ENCODE results near the gene MAMDC2. TPM values are rescaled to one million over a fixed set of nuclear protein-coding genes. Genes with fewer than 3 reads are reported as not detected.

MAMDC2 gene
- total RNA-seq, 1 experiment from 2014 or later, result 4.6 TPM

DNA sequence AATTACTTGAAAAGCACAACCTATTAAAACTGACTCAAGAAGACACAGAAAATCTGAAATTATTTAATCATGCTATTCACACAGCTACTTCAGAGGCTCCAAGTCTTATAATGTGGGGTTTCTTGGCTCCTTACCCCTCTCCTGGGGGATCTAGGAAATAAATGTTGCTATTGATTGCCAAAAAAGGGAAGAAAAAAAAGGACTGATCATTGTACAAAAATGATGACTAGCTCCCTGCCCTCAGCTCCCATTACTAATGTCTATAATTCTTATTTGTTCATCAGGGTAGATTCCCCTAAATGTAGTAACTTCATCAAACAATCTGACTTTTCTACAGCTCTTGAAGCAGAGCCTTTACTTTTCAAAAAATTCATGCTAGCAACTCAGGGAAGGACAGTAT lies 211.8 kb downstream of the MAMDC2 start:
- Mint-ChIP-seq H3K4me1 (peaks cover 19 to 20% of the 10 kb centered on the region in 2 experiments), H3K36me3 (ENCODE audit: insufficient read depth in 1 of 3, low read depth in 3 of 3) (peaks cover 0 to 6% (median 2%) of the 10 kb centered on the region in 3 experiments; a peak in 5 of 7 replicates), H3K27ac (no peak overlapping the region), H3K9me3 (no peaks in the 10 kb centered on the region), H3K27me3 (ENCODE audit: low read depth) (peaks cover 2% of the 10 kb centered on the region; the same call in 1 of the 2 replicates), H3K4me3 (no peak overlapping the region)
- no peak overlapping the region for H2BK20ac ChIP-seq (ENCODE audit: low read depth, low read length, poor library complexity, severe bottlenecking)
- H2BK120ac ChIP-seq (ENCODE audit: low read depth, low read length, poor library complexity, severe bottlenecking), result no peak overlapping the region
- no peak overlapping the region for H4K91ac ChIP-seq (ENCODE audit: insufficient read length, low read depth, low read length)
- no peak overlapping the region for H3K14ac ChIP-seq (ENCODE audit: insufficient read depth, low read length)
- no peaks in the 10 kb centered on the region for H3K9me3 ChIP-seq (ENCODE audit: control insufficient read depth, low read depth, low read length)
- H3K56ac ChIP-seq (ENCODE audit: insufficient read length, low read depth, low read length), result no peak overlapping the region
- no peak overlapping the region for H3K27ac ChIP-seq (ENCODE audit: insufficient read length, low read depth, low read length)
- no peak overlapping the region for H3K4me2 ChIP-seq (ENCODE audit: insufficient read depth, insufficient read length, low read length)
- peaks cover 7% of the 10 kb centered on the region; the same call in 1 of the 2 replicates for H3K79me2 ChIP-seq (ENCODE audit: insufficient read depth, low read length)
- no peak overlapping the region for H3K9ac ChIP-seq (ENCODE audit: extremely low read depth, insufficient read length, low read length)
- H3K23ac ChIP-seq (ENCODE audit: insufficient read length, low read depth, low read length), result no peak overlapping the region
- TF ChIP-seq CTCF (conservative IDR thresholded peaks at IDR 0.05), result no peak
- H2BK15ac ChIP-seq (ENCODE audit: low read depth, low read length), result no peak overlapping the region
- peaks cover 6% of the 10 kb centered on the region for H3K79me1 ChIP-seq (ENCODE audit: insufficient read depth, low read depth, low read length, poor library complexity, severe bottlenecking)
- H3T11ph ChIP-seq (ENCODE audit: low read length), result no peak overlapping the region
- H2AFZ ChIP-seq (ENCODE audit: low read length), result no peak overlapping the region
- no peaks in the 10 kb centered on the region for H4K20me1 ChIP-seq (ENCODE audit: control insufficient read depth, insufficient read depth, insufficient read length)
- H3K4ac ChIP-seq (ENCODE audit: low read depth, low read length), result no peak overlapping the region
- no peak overlapping the region for H2BK12ac ChIP-seq (ENCODE audit: insufficient read length, low read depth, low read length)
- H2BK5ac ChIP-seq (ENCODE audit: insufficient read length, low read length), result no peak overlapping the region
- H2AK5ac ChIP-seq (ENCODE audit: insufficient read length, low read length), result no peak overlapping the region
- no peaks in the 10 kb centered on the region for H3K4me1 ChIP-seq (ENCODE audit: insufficient read depth, low read length)
- peaks cover 4% of the 10 kb centered on the region for H3K23me2 ChIP-seq (ENCODE audit: insufficient read length, low read depth, low read length, poor library complexity, severe bottlenecking)
- H4K8ac ChIP-seq (replicated peaks; ENCODE audit: insufficient read length, low read depth, low read length), result no peak overlapping the region
- no peak overlapping the region for H3K18ac ChIP-seq (ENCODE audit: insufficient read length, low read depth, low read length)
- no peak overlapping the region for H4K5ac ChIP-seq (ENCODE audit: insufficient read length, low read depth, low read length)
- no peak for DNase-seq
- no peaks in the 10 kb centered on the region for H3K27me3 ChIP-seq (ENCODE audit: insufficient read depth, low read length)
